Memory B cell (primary cell): ENCODE data around the gene GALNT9.

Source experiments
- ATAC-seq: fragments of 150-1000 bp; cut with Tn5 transposase; 2 replicates; pipeline ENCODE4 v1.10.0; 2021; ENCODE audit warnings: low read depth, mild to moderate bottlenecking, moderate library complexity
- DNase-seq, 2 donors: peaks; one replicate each; pipeline ENCODE4 v3.0.0; 2022; ENCODE audit warnings: low spot score in 2 of 2
- H3K27ac Mint-ChIP-seq: one replicate; pipeline ENCODE4 v1.8.0; 2022; ENCODE audit warnings: mild to moderate bottlenecking, moderate library complexity, mixed read lengths
- H3K27me3 Mint-ChIP-seq: one replicate; pipeline ENCODE4 v1.8.0; 2022; ENCODE audit warnings: mixed read lengths
- H3K36me3 Mint-ChIP-seq: one replicate; pipeline ENCODE4 v1.8.0; 2022; ENCODE audit warnings: mild to moderate bottlenecking, mixed read lengths
- H3K4me1 Mint-ChIP-seq: one replicate; pipeline ENCODE4 v1.8.0; 2022; ENCODE audit warnings: mixed read lengths
- H3K4me3 Mint-ChIP-seq: one replicate; pipeline ENCODE4 v1.8.0; 2022; ENCODE audit warnings: mild to moderate bottlenecking, moderate library complexity, mixed read lengths
- H3K9me3 Mint-ChIP-seq: one replicate; pipeline ENCODE4 v1.8.0; 2022; ENCODE audit warnings: mixed read lengths

GALNT9 gene

DNA sequence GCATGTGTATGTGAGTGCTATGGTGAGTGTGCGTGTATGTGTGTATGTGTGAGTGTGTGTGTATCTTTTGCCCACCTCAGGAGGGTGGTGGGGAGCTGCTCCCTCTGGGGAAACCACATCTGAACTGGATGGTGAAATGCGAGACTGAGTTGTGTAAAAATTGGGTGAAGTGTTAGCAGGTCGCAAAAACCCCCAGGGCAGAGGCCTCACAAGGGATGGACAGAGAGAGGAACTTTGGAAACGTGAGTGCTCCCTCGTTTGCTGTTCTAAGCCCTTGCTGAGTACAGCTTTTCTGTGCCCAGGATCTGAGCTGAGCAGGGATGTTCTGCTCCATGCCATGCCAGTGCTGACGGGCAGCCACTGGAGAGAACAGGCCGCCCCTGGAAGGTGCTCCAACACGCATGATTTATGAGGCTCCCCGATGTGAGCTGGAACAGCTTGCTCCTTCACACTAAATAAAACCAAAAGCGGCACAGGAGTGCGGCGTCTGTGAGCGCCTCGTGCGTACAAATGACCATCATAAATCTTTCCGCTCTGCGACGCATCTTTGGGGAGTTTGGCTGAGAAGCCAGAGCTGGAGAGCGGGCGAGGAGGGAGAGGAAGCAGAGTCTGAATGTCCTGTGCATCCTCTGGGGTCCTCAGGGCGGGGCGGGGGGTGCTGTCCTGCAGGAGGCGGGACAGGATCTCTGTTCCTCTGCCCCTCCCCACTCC is 14.1 kb upstream of the GALNT9 start:
- no peak overlapping the region for H3K27ac Mint-ChIP-seq
- H3K4me3 Mint-ChIP-seq = no peak overlapping the region
- peaks cover 3% of the 10 kb centered on the region for H3K9me3 Mint-ChIP-seq
- peaks cover 1% of the 10 kb centered on the region for H3K27me3 Mint-ChIP-seq
- H3K36me3 Mint-ChIP-seq = no peaks in the 10 kb centered on the region
- DNase-seq (no peak), ATAC-seq (no peak)
- no peaks in the 10 kb centered on the region for H3K4me1 Mint-ChIP-seq

DNA sequence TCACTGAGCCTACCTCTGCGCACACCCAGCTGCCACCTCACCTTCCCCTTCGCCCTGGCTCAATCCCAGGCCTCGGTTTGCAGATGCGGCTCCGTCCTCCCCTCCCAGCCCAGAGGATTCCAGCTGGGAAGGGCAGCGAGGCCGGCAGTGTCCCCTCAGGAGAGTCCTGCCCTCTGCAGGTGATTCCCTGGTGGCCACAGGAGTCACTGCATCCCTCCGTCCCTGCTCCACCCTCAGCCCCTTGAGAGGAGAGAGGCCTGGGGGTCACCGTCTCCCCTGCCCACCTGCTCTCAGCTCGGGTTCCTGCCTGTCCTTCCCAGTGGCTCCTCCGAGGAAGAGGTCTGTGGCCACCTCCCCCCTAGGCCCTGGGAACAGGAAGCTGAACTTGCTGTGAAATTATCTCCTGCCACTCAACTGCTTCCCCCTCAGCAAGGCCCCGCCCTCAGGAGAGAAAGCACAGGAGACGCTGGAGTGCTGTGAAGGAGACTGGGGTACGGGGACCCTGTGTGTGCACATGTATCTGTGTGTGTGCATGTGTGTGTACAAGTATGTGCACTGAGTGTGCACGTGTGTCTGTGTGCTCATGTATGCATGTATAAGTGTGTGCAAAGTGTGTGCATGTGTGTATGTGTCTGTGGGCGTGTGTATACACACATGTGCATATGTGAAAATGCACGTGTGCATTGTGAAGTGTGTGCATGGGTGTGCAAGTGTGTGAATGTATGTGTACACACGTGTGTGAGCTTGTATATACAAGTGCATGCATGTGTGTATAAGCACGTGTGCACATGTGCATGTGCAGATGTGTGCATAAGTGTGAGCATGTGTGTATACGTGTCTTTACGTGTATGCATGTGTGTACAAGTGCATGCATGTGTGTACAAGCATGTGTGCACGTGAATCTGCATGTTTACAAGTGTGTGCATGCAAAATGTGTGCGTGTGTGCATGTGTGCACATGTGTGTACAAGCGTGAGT is 13.2 kb upstream of the GALNT9 start:
- Mint-ChIP-seq H3K4me3 (no peak overlapping the region), H3K9me3 (peaks cover 3% of the 10 kb centered on the region), H3K4me1 (no peaks in the 10 kb centered on the region), H3K27me3 (peaks cover 1% of the 10 kb centered on the region), H3K27ac (no peak overlapping the region), H3K36me3 (no peaks in the 10 kb centered on the region)
- ATAC-seq = peak; percentile 29
- DNase-seq = no peak

DNA sequence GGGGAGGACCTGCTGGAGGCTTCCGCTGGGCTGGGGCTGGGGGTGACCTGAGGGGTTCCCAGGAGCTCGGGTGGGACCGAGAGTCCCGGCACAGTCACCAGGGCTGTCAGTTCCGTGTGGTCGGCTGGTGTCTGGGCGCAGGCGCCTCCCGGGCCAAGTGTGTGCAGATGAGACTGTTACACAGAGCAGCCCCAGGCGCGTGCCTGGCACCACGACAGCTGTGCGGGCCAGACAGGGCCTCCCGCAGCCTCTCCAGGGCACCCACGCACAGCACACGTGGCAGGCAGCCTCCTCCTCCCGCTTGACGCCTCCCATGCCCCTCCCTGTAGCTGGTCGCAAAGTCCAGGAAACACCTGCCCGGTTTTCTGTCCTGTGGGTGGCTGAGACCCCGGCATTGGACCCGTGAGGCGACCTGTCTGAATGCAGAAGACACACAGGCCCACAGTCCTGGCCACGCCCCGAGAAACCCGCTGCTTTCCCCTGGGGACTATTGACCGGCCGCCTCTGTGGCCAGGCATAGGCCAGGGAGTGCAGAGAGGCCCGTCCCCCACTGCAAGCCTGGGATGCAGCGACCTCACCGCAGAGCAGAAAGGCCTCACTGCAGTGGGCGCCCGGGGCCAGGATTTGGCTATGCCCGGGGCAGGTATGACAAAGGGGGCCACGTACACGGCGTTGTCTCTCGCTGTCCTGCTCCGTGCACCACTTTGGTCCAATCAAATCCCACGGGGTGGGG is 12.1 kb upstream of the GALNT9 start:
- Mint-ChIP-seq H3K27ac (no peak overlapping the region), H3K4me3 (no peak overlapping the region), H3K27me3 (peaks cover 6% of the 10 kb centered on the region), H3K4me1 (no peaks in the 10 kb centered on the region), H3K9me3 (peaks cover 3% of the 10 kb centered on the region), H3K36me3 (no peaks in the 10 kb centered on the region)
- ATAC-seq (no peak), DNase-seq (no peak)

DNA sequence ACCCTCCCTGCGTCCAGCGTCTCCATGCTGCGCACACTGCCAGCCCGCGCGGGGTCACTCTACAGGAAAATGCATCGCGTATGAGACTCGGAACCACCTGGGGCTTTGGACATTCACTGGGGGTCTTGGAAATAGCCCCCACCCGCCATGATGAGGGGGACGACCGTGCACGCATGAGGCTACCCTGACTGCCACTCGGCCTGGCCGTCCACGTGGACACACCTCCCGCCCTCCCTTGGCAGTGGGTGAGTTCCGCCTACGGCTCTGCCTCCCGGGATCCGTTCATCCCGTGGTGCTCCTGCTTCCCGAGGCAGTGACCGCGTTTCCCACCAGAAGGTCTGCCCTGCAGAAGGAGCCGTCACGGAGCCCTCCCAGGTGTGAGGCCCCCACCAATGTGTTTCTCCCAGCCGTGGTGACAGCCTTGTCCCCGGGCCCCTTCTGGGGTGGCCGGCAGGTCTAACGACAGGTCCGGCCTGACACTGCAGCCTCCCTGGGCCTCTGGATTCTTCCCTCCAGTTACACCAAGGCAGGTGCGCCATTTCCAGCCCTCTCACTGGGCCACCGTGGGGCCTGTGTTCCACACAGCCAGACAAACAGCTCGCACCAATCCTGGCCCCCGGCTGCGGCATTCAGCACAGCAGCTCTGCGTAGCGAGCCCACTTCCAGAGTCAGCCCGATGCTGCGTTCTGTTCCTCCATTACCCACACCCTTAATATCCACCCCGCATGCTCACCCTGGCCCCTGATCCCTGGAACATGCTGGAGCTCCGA is 11.1 kb upstream of the GALNT9 start:
- no peak for ATAC-seq
- H3K27ac Mint-ChIP-seq = no peak overlapping the region

DNA sequence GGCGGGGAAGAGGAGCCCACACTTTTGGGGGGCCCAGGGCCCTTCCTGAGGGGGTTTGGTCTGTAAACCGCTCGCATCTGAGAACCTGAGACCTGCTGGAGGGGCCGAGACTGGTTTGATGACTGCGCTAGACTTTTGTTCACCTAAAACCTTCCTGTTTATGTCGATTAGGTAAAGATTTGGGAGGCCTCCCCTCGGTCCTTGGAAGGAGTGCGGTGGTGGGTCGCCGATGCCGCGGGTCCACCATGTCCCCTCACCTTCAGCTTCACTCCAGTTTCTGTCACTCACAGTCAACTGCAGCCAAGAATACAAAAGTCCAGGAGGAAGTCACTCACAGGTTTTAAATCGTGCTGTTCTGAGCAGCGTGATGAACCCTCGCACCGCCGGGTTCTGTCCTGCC is 10.5 kb upstream of the GALNT9 start:
- peaks cover 3% of the 10 kb centered on the region for H3K9me3 Mint-ChIP-seq
- H3K36me3 Mint-ChIP-seq = no peaks in the 10 kb centered on the region
- DNase-seq = no peak
- H3K4me3 Mint-ChIP-seq = no peak overlapping the region
- H3K27me3 Mint-ChIP-seq = peaks cover 10% of the 10 kb centered on the region
- no peak overlapping the region for H3K27ac Mint-ChIP-seq
- no peak for ATAC-seq
- no peaks in the 10 kb centered on the region for H3K4me1 Mint-ChIP-seq

More for the DNA sequence above, 11.1 kb upstream of the GALNT9 start:
- peaks cover 3% of the 10 kb centered on the region for H3K9me3 Mint-ChIP-seq
- DNase-seq = no peak
- H3K4me3 Mint-ChIP-seq = no peak overlapping the region
- no peaks in the 10 kb centered on the region for H3K4me1 Mint-ChIP-seq
- no peaks in the 10 kb centered on the region for H3K36me3 Mint-ChIP-seq
- peaks cover 8% of the 10 kb centered on the region for H3K27me3 Mint-ChIP-seq

DNA sequence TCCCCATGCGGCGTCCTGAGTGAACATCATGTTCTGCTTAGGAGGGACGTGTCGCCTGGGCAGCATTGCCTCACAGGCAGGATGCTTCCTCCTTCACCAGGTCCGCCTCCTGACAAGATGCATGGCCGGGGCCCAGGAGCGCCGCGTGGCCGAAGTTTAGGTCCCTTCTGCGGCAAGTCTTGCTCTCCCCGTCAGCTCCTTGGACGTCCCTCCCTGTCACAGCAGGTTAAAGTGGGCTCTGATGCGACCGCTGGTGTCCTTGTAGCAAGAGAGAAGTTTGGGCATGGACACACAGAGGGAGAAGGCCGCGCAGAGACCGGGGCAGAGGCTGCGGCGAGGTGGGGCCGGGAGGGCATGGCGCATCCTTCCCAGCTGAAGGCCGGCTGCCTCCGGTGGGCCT is 9.4 kb upstream of the GALNT9 start:
- Mint-ChIP-seq H3K9me3 (peaks cover 3% of the 10 kb centered on the region), H3K36me3 (no peaks in the 10 kb centered on the region), H3K4me3 (no peak overlapping the region), H3K27me3 (peaks cover 11% of the 10 kb centered on the region), H3K4me1 (no peaks in the 10 kb centered on the region), H3K27ac (no peak overlapping the region)
- DNase-seq (no peak), ATAC-seq (no peak)

DNA sequence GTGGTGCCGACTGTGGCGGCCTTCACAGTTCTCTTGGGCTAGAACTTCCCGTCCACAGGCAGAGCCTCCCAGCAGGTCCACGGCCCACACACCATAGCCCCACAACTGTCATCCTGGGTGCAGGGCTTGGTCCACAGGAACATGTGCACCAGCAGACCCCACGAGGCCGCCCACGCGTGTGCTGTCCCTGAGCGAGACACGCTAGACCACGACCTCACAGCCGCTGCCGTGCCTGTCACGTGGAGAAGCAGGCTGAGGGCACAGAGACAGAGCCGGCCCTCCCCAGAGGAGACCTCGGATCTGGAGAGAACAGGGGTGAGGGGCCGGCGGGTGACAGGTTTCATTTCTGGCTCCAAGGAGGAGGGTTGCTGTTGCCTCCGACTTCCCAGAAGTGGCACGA is 8.9 kb upstream of the GALNT9 start:
- Mint-ChIP-seq H3K27ac (no peak overlapping the region), H3K27me3 (peaks cover 11% of the 10 kb centered on the region), H3K36me3 (no peaks in the 10 kb centered on the region), H3K4me3 (no peak overlapping the region), H3K4me1 (no peaks in the 10 kb centered on the region), H3K9me3 (peaks cover 3% of the 10 kb centered on the region)
- no peak for ATAC-seq
- no peak for DNase-seq

DNA sequence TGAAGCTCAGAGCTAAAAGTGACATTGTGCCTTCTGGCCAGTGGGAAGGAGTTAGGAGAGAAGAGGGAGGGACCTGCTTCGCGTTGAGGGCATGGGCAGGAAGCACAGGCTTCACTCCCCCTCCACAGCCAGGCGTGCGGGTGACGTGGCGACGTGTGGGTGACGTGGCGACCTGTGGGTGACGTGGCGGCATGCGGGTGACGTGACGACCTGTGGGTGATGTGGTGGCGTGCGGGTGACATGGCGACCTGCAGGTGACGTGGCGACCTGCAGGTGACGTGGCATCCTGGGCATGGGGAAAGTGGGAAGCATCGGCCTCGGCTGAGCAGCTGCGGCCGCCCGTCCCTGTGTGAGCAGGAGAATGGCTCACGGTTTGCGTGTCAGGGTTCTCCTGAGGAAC is 8.2 kb upstream of the GALNT9 start:
- Mint-ChIP-seq H3K9me3 (no peaks in the 10 kb centered on the region), H3K27me3 (peaks cover 11% of the 10 kb centered on the region), H3K36me3 (no peaks in the 10 kb centered on the region), H3K4me1 (no peaks in the 10 kb centered on the region), H3K27ac (no peak overlapping the region), H3K4me3 (no peak overlapping the region)
- ATAC-seq = no peak
- DNase-seq = no peak

DNA sequence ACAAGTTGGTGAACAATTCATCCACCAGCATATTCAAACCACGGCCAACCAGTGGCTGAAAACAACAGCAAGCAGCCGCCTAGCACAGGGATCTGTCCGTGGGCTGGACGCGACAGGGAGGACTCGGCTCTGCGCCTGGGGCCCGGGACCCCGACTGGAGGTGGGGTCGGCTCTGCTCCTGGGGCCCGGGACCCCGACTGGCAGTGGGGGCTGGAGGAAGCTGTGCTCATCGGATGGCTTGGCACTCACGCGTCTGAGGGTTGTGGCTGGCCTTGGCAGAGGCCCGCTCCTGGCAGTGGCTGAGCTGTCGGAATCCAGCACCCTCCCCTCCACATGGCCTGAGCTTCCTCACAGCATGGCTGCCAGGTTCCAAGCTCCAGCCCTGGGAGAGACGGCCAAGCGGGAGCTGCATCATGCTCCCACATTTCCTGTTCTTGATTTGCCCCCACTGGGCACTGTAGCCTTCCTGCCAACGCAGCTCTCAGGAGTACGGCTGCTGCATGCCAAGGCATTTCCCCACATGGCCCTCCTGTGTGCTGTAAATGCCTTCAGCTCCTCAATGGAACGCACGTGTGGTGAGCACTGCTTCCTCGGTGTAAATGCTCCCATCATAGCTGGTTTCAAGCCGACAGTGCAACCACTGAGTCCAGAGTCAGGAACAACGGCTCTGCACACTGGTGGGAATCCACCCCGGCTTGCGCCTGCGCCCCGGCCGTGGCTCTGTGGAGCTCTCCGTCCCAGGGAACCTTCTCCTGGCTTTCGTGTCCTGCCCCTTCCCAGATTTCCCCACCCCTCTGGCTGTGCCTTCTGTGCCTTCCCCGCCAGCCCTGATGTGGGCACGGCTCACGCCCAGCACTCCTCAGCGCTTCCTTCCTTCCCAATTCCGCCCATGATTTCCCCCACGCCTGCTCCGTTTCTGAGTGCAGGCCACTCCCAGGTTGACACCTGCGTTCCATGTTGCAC is 7.3 kb upstream of the GALNT9 start:
- Mint-ChIP-seq H3K27ac (no peak overlapping the region), H3K4me1 (no peaks in the 10 kb centered on the region), H3K27me3 (peaks cover 11% of the 10 kb centered on the region), H3K36me3 (no peaks in the 10 kb centered on the region), H3K9me3 (no peaks in the 10 kb centered on the region), H3K4me3 (no peak overlapping the region)
- DNase-seq = no peak
- no peak for ATAC-seq

DNA sequence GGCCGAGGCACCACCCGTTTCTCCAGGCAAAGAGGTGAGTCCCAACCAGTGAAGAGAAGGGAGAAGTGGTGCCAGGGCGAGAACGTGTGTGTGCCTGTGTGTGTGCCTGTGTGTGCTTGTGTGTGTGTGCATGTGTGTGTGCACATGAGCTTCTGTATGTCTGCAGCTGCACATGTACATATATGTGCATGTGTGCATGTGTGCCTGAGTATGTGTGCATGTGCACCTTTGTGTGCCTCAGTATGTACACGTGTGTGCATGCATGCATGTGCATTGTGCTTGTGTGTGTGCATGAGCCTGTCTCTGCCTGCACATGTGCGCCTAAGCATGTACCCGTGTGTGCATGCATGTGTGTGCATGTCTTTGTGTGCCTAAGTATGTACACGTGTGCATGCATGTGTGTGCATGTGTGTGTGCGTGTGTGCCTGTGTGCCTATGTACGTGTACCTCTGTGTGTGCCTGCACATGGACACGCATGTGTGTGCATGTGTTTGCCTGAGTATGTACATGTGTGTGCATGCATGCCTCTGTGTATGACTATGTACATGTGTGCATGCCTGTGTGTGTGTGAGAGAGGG is 5.9 kb upstream of the GALNT9 start:
- DNase-seq (no peak), ATAC-seq (no peak)
- H3K27ac Mint-ChIP-seq = no peak overlapping the region
- H3K4me3 Mint-ChIP-seq = no peak overlapping the region
- H3K4me1 Mint-ChIP-seq = peaks cover 3% of the 10 kb centered on the region
- H3K9me3 Mint-ChIP-seq = peaks cover 3% of the 10 kb centered on the region
- H3K27me3 Mint-ChIP-seq = peaks cover 18% of the 10 kb centered on the region
- peaks cover 2% of the 10 kb centered on the region for H3K36me3 Mint-ChIP-seq

DNA sequence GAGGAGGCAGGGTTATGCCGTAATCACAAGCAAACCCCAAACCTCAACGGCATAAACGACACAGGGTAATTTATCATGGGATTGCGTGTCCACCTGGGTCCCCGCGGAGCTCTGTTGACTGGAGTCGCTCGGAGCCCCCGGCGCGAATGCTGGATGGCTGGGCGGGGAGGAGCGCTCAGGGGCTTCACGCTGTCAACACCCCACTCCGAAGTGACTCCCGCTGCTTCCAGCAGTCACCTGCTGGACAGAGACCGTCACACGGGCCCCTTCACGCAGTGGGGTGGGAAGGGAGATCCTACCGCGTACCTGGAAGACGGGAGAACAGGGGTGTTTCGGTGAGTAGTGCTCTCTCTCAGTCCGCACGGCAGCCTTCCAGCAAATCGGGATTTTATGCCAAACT is 4.4 kb upstream of the GALNT9 start:
- H3K27ac Mint-ChIP-seq = no peak overlapping the region
- no peak for ATAC-seq

DNA sequence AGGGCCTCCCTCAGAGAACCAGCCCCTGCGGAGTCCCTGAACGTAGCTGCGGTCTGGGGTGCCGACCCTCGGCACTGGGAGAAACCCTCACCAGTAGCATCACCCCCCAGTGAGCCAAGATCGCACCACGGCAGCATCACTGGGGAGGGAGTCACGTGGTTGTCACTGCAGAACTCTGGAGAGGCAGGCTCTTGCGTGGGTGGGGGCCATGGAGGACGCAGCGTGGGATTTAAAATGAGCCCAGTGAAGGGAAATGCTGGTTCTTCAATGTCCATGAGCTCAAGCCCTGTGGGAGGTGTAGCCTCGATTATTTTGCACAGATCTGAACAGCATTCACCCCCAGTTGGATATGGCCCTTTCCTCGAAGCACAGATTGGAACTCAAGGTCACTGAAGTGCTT is 3.9 kb upstream of the GALNT9 start:
- Mint-ChIP-seq H3K4me1 (peaks cover 3% of the 10 kb centered on the region), H3K4me3 (no peak overlapping the region), H3K27ac (no peak overlapping the region), H3K36me3 (peaks cover 2% of the 10 kb centered on the region), H3K27me3 (peaks cover 21% of the 10 kb centered on the region), H3K9me3 (peaks cover 3% of the 10 kb centered on the region)
- DNase-seq (no peak), ATAC-seq (no peak)

More for the DNA sequence above, 4.4 kb upstream of the GALNT9 start:
- H3K36me3 Mint-ChIP-seq = peaks cover 2% of the 10 kb centered on the region
- H3K9me3 Mint-ChIP-seq = peaks cover 3% of the 10 kb centered on the region
- DNase-seq = no peak
- H3K27me3 Mint-ChIP-seq = peaks cover 18% of the 10 kb centered on the region
- no peak overlapping the region for H3K4me3 Mint-ChIP-seq
- H3K4me1 Mint-ChIP-seq = peaks cover 3% of the 10 kb centered on the region
